GM12874 (cell line): Measurements from ENCODE around the gene NTM.

Experiments used
- TF ChIP-seq, protein P1 (sequence below): IDR thresholded peaks from 2 replicates; pipeline ENCODE4 v1.5.1; 2011; ENCODE audit warnings: low read depth, mild to moderate bottlenecking, control low read depth, low read length, moderate library complexity; ENCODE audit not compliant: insufficient read depth

The NTM gene

DNA sequence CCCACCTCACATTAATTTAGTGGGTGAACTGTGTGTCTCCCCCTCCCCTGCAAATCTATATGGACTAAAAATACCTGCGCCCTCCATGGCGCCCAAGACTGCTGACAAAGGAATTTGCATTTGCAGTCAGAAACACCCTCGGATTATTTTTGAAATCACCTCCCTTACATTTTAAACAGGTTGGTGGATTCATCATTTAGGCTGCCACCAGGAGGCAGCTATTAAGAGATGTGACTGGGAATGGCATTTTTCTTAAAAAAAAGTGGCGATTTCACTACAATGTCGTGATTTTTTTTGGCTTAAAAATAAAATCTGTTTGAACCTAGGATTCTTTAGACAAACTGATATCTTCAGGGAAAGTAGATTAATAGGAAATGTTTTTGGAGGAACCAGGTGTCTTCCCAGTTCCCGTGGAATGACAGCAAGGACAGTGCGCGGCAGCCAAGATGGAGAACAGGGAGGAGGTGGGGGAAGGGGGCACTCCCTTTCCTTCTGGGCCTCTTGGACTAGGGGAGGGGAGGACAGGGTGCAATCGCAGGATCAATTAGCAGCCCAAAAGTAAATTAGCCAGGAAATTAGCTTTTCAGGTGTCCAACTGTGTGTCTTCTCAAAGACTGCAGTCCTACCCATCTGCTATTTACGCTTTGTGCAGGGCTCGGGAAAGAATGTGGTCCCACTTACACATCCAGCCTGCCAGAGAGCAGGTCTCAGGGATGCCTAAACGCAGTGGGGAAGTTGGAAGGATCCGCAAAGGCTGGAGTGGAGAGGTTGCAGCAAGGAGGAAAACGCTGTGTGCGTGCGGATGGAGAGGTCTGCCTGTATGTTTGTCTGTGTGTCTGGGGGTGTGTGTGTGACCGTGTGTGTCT, 496.4 kb downstream of the NTM start:
- TF ChIP-seq, protein P1, sequence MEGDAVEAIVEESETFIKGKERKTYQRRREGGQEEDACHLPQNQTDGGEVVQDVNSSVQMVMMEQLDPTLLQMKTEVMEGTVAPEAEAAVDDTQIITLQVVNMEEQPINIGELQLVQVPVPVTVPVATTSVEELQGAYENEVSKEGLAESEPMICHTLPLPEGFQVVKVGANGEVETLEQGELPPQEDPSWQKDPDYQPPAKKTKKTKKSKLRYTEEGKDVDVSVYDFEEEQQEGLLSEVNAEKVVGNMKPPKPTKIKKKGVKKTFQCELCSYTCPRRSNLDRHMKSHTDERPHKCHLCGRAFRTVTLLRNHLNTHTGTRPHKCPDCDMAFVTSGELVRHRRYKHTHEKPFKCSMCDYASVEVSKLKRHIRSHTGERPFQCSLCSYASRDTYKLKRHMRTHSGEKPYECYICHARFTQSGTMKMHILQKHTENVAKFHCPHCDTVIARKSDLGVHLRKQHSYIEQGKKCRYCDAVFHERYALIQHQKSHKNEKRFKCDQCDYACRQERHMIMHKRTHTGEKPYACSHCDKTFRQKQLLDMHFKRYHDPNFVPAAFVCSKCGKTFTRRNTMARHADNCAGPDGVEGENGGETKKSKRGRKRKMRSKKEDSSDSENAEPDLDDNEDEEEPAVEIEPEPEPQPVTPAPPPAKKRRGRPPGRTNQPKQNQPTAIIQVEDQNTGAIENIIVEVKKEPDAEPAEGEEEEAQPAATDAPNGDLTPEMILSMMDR, result no peak

DNA sequence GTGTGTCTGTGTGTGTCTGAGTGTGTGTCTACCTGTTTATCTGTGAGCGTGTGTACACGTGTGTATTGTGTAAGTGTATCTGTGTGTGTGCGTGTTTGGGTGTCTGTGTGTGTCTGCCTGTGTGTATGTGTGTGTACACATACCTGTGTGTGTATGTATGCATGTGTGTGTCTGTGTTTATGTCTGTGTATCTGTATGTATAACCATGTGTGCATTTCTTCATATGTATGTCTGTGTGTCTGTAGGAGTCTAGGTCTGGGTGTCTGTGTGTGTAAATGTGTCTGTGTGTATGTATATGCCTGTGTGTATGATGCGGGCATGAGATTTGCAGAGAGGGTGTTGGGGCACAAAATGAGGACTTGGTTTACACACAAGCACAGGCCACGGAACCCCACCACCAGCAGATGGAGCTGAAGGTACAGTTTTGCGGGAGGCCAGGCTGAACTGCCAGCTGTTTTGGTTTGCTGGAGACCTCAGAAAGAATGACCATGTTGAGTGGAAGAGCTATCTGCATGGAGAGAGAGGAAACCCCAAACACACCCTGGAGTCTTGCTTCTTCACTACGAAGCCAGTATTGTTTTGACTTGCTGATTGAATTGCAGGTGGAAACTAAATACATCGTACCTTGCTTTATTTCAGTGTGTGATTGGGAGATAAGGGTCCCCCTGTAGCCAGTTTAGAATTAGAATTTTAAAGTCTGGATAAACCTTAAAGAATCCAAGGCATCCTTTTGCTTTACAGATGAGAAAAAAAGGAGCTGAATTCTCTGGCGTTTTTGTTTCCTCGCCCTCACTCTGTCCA, 497.2 kb downstream of the NTM start:
- TF ChIP-seq, protein P1, result peak; percentile 88

DNA sequence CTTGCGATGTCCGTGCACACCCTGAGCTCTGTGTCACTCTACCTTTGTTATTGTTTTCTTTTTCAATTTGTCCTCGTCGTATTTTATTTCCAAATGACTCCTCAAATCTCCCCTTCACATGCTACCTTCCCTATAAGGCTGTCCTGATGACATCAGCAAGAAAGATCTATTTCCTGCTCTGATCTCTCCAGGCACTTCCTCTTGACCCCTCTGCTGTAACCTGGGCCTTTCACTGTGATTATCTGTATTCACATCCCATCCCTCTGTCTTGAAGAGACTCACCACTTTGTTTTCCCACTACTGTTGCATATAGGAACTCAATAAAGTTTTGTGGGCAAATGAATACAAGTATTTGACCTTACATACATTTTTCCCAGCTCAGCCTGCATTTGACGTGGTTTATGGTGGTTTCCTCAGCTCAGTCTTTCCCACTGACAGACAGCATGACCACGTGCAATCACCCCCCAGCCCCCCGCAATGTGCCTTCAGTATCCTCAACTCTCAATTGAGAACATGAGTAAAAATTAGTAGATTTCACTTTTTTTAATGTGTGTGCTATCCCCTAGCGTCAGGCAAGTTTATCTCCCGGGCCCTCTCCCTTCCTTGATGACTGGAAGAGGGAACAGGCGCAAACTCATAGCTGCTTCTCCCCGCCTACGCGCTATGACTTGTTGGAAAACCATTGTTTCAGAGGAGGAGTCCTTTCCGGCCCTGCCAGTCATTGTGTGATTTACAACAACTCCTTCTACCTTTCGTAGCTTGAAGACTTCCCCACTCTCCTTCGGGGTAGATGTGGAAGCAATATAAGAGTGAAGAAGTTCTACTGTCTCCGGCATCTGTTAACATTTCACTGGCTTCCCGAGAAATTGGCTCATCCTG, 498.5 kb downstream of the NTM start:
- TF ChIP-seq, protein P1, result no peak

DNA sequence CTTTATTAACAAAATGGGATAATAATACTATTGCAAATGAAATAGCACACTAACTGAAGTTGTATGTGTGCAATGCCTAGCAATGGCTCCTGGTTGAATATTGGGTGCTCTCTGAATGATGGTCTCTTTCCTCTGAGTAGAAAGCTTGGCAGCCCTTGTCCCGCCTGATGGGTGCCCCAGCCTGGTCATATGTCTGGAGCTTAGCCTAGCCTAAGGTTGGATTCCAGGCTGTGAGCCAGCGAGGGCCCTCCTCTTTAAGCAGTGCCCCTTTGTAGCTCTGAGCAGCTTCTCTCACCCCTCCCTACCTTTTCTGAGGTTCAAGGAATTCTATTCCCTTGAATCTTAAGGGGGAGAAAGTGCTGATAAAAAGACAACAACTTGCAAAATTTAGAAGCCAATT, 499.9 kb downstream of the NTM start:
- TF ChIP-seq, protein P1, result no peak

DNA sequence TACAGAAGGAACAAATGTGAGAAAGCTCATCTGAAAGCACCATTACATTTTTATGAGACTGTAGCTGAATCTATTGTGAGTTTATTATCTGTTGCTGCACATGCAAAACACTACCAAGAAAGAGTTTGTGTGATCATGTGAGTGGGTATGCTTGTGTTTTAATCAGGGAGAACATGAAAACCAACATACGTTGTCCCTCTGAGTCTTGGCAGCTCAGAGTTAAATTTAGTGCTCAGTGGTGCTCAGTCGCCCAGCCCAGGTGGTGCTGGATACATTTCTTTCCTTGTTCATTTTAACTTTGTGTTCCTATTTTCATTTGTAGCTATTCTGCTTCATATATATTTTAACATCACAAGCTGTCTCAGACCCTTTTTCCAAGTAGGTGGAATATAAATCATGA, 500.6 kb downstream of the NTM start:
- TF ChIP-seq, protein P1, result no peak

DNA sequence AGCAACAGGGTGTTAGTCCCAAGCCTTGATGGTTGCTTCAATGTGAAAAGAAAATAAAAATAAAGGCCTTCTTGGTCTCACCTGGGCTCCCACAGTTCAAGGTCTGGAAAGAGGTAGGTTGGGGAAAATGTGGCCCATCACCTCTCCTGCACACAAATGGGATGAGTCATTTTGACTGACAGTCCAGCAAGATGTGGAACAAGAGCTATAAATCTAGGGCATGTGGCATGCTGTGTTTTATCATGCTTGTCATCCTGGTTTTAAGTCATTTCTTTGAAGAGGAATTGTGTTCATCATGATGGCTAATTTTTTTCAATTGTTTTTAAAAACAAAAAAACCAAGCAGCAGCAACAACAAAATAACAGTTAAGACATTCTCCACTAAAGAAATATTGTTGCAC, 503.7 kb downstream of the NTM start:
- TF ChIP-seq, protein P1, result no peak
